Measurements from ENCODE around the gene UVRAG.
"Not testable (repeated sequence)": the region's sequence is repeated elsewhere in the genome, so short reads cannot be mapped to it uniquely, and the experiment has no call there.

Gene UVRAG

GRCh38 chr11:76026862-76027261, 211.9 kb downstream of the UVRAG start:
- DNase-seq (ENCODE audit: low read depth), result no peak

- DNase-seq (ENCODE audit: low read depth), result no peak
Measured at GRCh38 chr11:76030286-76030685, 215.3 kb downstream of the UVRAG start.

- DNase-seq (ENCODE audit: low read depth), result no peak
Measured at GRCh38 chr11:76030968-76031590, 216.1 kb downstream of the UVRAG start.

- no peak for DNase-seq (ENCODE audit: low read depth)
Measured at GRCh38 chr11:76033699-76034098, 218.7 kb downstream of the UVRAG start.

- DNase-seq (ENCODE audit: low read depth), result no peak
Measured at GRCh38 chr11:76035020-76035419, 220.0 kb downstream of the UVRAG start.

GRCh38 chr11:76038608-76039007, 223.6 kb downstream of the UVRAG start:
- no peak for DNase-seq (ENCODE audit: low read depth)

GRCh38 chr11:76041208-76041607, 226.2 kb downstream of the UVRAG start:
- DNase-seq (ENCODE audit: low read depth), result no peak

GRCh38 chr11:76044750-76045320, 229.8 kb downstream of the UVRAG start:
- no peak for DNase-seq (ENCODE audit: low read depth)

GRCh38 chr11:76047231-76047630, 232.2 kb downstream of the UVRAG start:
- DNase-seq (ENCODE audit: low read depth), result no peak

- DNase-seq (ENCODE audit: low read depth), result no peak
Measured at GRCh38 chr11:76047766-76048165, 232.8 kb downstream of the UVRAG start.

- no peak for DNase-seq (ENCODE audit: low read depth)
Measured at GRCh38 chr11:76048763-76049162, 233.8 kb downstream of the UVRAG start.

- no peak for DNase-seq (ENCODE audit: low read depth)
Measured at GRCh38 chr11:76049511-76049910, 234.5 kb downstream of the UVRAG start.

- DNase-seq (ENCODE audit: low read depth), result no peak
Measured at GRCh38 chr11:76051937-76052336, 236.9 kb downstream of the UVRAG start.

GRCh38 chr11:76054330-76054729, 239.3 kb downstream of the UVRAG start:
- no peak for DNase-seq (ENCODE audit: low read depth)

GRCh38 chr11:76056876-76057275, 241.9 kb downstream of the UVRAG start:
- DNase-seq (ENCODE audit: low read depth), result no peak

GRCh38 chr11:76060475-76061036, 245.5 kb downstream of the UVRAG start:
- DNase-seq (ENCODE audit: low read depth), result not testable (repeated sequence)

GRCh38 chr11:76062733-76063132, 247.7 kb downstream of the UVRAG start:
- DNase-seq (ENCODE audit: low read depth), result no peak

GRCh38 chr11:76064192-76064591, 249.2 kb downstream of the UVRAG start:
- DNase-seq (ENCODE audit: low read depth), result no peak

- DNase-seq (ENCODE audit: low read depth), result no peak
Measured at GRCh38 chr11:76067099-76067498, 252.1 kb downstream of the UVRAG start.

GRCh38 chr11:76069001-76069400, 254.0 kb downstream of the UVRAG start:
- no peak for DNase-seq (ENCODE audit: low read depth)

- DNase-seq (ENCODE audit: low read depth), result no peak
Measured at GRCh38 chr11:76071090-76071489, 256.1 kb downstream of the UVRAG start.

GRCh38 chr11:76073724-76074123, 258.7 kb downstream of the UVRAG start:
- DNase-seq (ENCODE audit: low read depth), result no peak

GRCh38 chr11:76074148-76075095, 259.4 kb downstream of the UVRAG start:
- no peak for DNase-seq (ENCODE audit: low read depth)
